ENCODE results near the gene F2RL3. TPM values are rescaled to one million over a fixed set of nuclear protein-coding genes. Genes with fewer than 3 reads are reported as not detected.

F2RL3 gene
- total and polyA plus RNA-seq, 9 of the 15 experiments (the other 6 are each of a cell fraction or from before 2014, with no cell fraction given) = 1.4 to 27.6 (median 11.9) TPM

DNA sequence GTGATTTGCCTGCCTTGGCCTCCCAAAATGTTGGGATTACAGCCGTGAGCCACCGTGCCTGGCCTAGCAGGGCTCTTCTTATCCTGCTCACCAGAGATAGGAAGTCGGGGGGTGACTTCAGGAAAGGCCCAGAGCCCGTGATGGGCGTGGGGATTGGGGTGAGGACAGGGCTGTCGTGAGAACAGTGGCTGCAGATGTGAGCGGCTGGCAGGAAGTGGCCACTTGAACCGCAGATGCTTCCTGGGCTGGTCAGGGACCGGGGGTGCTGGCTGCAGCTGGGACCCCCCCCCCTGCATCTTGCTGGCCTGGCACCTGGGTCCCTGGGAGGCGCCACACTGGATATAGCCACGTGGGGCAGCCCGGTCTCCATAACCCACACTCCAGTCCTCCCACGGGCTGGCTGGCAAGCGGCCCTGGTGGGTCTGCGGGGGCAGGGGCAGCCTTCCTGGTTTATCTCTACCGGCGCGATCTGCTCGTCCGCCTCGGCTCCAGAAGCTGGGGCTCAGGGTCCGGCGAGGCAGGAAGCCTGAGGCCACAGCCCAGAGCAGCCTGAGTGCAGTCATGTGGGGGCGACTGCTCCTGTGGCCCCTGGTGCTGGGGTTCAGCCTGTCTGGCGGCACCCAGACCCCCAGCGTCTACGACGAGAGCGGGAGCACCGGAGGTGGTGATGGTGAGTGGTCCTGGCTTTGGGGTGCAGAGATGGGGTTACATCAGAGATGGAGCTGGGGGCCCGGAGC is at the start of gene F2RL3 (continued):
- no peak for TF ChIP-seq SREBF1 (IDR thresholded peaks at IDR 0.05; ENCODE audit: borderline replicate concordance, low read depth, low read length)
- no peak for TF ChIP-seq FOSL1 (tag; conservative IDR thresholded peaks at IDR 0.05)
- TF ChIP-seq, protein P1, sequence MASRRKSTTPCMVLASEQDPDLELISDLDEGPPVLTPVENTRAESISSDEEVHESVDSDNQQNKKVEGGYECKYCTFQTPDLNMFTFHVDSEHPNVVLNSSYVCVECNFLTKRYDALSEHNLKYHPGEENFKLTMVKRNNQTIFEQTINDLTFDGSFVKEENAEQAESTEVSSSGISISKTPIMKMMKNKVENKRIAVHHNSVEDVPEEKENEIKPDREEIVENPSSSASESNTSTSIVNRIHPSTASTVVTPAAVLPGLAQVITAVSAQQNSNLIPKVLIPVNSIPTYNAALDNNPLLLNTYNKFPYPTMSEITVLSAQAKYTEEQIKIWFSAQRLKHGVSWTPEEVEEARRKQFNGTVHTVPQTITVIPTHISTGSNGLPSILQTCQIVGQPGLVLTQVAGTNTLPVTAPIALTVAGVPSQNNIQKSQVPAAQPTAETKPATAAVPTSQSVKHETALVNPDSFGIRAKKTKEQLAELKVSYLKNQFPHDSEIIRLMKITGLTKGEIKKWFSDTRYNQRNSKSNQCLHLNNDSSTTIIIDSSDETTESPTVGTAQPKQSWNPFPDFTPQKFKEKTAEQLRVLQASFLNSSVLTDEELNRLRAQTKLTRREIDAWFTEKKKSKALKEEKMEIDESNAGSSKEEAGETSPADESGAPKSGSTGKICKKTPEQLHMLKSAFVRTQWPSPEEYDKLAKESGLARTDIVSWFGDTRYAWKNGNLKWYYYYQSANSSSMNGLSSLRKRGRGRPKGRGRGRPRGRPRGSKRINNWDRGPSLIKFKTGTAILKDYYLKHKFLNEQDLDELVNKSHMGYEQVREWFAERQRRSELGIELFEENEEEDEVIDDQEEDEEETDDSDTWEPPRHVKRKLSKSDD (conservative IDR thresholded peaks at IDR 0.05; ENCODE audit: low read length) = no peak
- no peak for TF ChIP-seq FOXJ2 (tag; IDR thresholded peaks at IDR 0.05)
- no peak for TF ChIP-seq JUNB (CRISPR knock-in tag; conservative IDR thresholded peaks at IDR 0.05)
- 0 out of 2 replicates have a peak, but pooled peaks have one; percentile 11 for TF ChIP-seq ZNF239 (CRISPR knock-in tag; IDR thresholded peaks at IDR 0.05)
- TF ChIP-seq SRSF1 (IDR thresholded peaks at IDR 0.05; ENCODE audit: low read depth, low read length) = no peak
- no peak for TF ChIP-seq RFX1 (IDR thresholded peaks at IDR 0.05)
- no peak for TF ChIP-seq TRIM28 (IDR thresholded peaks at IDR 0.05)
- no peak for TF ChIP-seq ZNF224 (CRISPR knock-in tag; IDR thresholded peaks at IDR 0.05)
- TF ChIP-seq NCOA4 (IDR thresholded peaks at IDR 0.05; ENCODE audit: partially characterized antibody) = no peak
- TF ChIP-seq, protein P2, sequence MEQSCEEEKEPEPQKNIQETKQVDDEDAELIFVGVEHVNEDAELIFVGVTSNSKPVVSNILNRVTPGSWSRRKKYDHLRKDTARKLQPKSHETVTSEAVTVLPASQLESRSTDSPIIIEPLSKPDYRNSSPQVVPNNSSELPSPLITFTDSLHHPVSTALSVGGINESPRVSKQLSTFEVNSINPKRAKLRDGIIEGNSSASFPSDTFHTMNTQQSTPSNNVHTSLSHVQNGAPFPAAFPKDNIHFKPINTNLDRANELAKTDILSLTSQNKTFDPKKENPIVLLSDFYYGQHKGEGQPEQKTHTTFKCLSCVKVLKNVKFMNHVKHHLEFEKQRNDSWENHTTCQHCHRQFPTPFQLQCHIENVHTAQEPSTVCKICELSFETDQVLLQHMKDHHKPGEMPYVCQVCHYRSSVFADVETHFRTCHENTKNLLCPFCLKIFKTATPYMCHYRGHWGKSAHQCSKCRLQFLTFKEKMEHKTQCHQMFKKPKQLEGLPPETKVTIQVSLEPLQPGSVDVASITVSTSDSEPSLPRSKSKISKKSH (CRISPR knock-in tag; IDR thresholded peaks at IDR 0.05) = no peak
- TF ChIP-seq, protein P3, sequence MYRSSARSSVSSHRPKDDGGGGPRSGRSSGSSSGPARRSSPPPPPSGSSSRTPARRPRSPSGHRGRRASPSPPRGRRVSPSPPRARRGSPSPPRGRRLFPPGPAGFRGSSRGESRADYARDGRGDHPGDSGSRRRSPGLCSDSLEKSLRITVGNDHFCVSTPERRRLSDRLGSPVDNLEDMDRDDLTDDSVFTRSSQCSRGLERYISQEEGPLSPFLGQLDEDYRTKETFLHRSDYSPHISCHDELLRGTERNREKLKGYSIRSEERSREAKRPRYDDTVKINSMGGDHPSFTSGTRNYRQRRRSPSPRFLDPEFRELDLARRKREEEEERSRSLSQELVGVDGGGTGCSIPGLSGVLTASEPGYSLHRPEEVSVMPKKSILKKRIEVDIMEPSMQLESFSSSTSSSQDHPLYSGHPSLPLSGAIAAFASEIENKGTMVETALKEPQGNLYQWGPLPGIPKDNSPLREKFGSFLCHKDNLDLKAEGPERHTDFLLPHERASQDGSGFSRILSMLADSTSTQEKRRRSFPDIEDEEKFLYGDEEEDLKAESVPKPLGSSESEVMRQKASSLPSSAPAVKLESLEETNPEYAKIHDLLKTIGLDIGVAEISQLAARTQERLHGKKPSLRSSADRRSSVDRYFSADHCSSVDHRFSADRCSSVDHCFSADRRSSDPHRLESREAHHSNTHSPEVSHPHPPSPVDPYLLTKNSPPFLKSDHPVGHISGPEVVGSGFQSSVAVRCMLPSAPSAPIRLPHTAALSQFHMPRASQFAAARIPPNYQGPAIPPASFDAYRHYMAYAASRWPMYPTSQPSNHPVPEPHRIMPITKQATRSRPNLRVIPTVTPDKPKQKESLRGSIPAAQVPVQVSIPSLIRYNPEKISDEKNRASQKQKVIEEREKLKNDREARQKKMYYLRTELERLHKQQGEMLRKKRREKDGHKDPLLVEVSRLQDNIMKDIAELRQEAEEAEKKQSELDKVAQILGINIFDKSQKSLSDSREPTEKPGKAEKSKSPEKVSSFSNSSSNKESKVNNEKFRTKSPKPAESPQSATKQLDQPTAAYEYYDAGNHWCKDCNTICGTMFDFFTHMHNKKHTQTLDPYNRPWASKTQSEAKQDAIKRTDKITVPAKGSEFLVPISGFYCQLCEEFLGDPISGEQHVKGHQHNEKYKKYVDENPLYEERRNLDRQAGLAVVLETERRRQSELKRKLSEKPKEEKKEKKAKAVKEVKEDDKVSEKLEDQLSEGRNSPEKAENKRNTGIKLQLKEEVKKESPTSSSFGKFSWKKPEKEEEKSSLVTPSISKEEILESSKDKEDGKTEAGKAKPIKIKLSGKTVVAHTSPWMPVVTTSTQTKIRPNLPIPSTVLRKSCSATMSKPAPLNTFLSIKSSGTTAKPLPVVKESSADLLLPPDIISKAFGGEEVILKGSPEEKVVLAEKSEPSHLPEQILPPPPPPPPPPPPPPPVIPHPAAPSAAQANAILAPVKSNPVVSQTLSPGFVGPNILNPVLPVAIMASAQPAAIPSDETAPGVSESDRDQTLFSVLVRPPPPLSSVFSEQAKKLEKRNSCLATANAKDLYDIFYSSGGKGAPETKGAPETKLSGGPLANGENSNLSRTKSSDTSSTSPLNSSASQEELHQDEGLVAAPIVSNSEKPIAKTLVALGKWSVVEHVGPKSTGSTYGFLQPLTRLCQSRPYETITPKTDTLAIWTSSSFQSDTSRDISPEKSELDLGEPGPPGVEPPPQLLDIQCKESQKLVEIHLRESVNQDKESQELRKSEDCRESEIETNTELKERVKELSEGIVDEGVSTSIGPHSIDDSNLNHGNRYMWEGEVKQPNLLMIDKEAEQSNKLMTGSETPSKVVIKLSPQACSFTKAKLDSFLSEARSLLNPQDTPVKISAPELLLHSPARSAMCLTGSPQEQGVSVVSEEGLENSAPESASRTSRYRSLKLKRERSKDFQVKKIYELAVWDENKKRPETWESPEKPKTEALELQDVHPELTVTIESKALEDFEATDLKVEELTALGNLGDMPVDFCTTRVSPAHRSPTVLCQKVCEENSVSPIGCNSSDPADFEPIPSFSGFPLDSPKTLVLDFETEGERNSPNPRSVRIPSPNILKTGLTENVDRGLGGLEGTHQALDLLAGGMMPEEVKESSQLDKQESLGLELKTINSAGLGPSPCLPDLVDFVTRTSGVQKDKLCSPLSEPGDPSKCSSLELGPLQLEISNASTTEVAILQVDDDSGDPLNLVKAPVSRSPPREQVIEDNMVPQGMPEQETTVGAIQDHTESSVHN (IDR thresholded peaks at IDR 0.05; ENCODE audit: borderline replicate concordance in 1 of 2, low read depth in 1 of 2) = no peak
- TF ChIP-seq TOE1 (IDR thresholded peaks at IDR 0.05; ENCODE audit: borderline replicate concordance) = no peak; the same call in 1 of the 2 replicates
- no peak for TF ChIP-seq TOE1 (CRISPR knock-in tag; IDR thresholded peaks at IDR 0.05; ENCODE audit: borderline replicate concordance, low read depth)
- no peak for TF ChIP-seq FOXK2 (conservative IDR thresholded peaks at IDR 0.05 in 1 of 2, IDR thresholded peaks at IDR 0.05 in 1 of 2; ENCODE audit: low read depth in 2 of 2)
